CD4-positive, alpha-beta memory T cell (primary cell): ENCODE data around the gene IL17REL. TPM values are rescaled to one million over a fixed set of nuclear protein-coding genes. Genes with fewer than 3 reads are reported as not detected.

Source experiments
- CTCF ChIA-PET: fragments of 350-600 bp; sonication (Branson Sonifier 250); formaldehyde crosslinking; loops from one replicate; lab custom pipeline; 2021; ENCODE audit warnings: inconsistent platforms; ENCODE audit not compliant: partially characterized antibody; lab: Charles Lee
- POLR2A ChIA-PET: fragments of 350-600 bp; sonication (Branson Sonifier 250); formaldehyde crosslinking; loops from one replicate; lab custom pipeline; 2021; ENCODE audit not compliant: partially characterized antibody; lab: Charles Lee
- DNase-seq, 5 donors: peaks; one replicate each; pipeline versions ENCODE4 v3.0.0 to v3.0.0-alpha.2; 2020 to 2022; ENCODE audit warnings: mixed read lengths in 1 of 5
- H3K27ac ChIP-seq: one replicate; pipeline ENCODE4 v1.7.0; 2013; ENCODE audit warnings: low read depth, low read length
- H3K27me3 ChIP-seq: 2 replicates; pipeline ENCODE4 v1.7.0; 2013; ENCODE audit warnings: mild to moderate bottlenecking, low read length, moderate library complexity; ENCODE audit not compliant: insufficient read depth
- H3K36me3 ChIP-seq: 2 replicates; pipeline ENCODE4 v1.7.0; 2013; ENCODE audit warnings: mild to moderate bottlenecking, low read length, moderate library complexity; ENCODE audit not compliant: insufficient read depth
- H3K4me1 ChIP-seq: 2 replicates; pipeline ENCODE4 v1.7.0; 2013; ENCODE audit warnings: mild to moderate bottlenecking, low read length, moderate library complexity; ENCODE audit not compliant: insufficient read depth
- H3K4me3 ChIP-seq, 2 donors: one replicate each; pipeline ENCODE4 v1.7.0; 2013; ENCODE audit warnings: low read length in 2 of 2, mild to moderate bottlenecking in 1 of 2
- H3K9me3 ChIP-seq, 2 donors: one replicate each; pipeline ENCODE4 v1.7.0; 2013; ENCODE audit warnings: low read length in 2 of 2, control low read depth in 1 of 2; ENCODE audit not compliant: control insufficient read depth in 1 of 2
- H3K27ac Mint-ChIP-seq, 7 donors: one replicate each; pipeline ENCODE4 v1.8.0; 2020 to 2021; ENCODE audit warnings: mixed read lengths in 7 of 7, mild to moderate bottlenecking in 6 of 7, inconsistent platforms in 3 of 7, moderate library complexity in 3 of 7
- H3K27me3 Mint-ChIP-seq, 2 donors: one replicate each; pipeline ENCODE4 v1.8.0; 2020 to 2021; ENCODE audit warnings: mixed read lengths in 2 of 2
- H3K36me3 Mint-ChIP-seq, 2 donors: one replicate each; pipeline ENCODE4 v1.8.0; 2020 to 2021; ENCODE audit warnings: mixed read lengths in 2 of 2, inconsistent platforms in 1 of 2, mild to moderate bottlenecking in 1 of 2
- H3K4me1 Mint-ChIP-seq, 4 donors: one replicate each; pipeline ENCODE4 v1.8.0; 2020 to 2021; ENCODE audit warnings: mixed read lengths in 4 of 4, mild to moderate bottlenecking in 1 of 4
- H3K4me3 Mint-ChIP-seq, 8 donors: one replicate each; pipeline ENCODE4 v1.8.0; 2020 to 2021; ENCODE audit warnings: mixed read lengths in 8 of 8, mild to moderate bottlenecking in 7 of 8, moderate library complexity in 6 of 8, inconsistent platforms in 3 of 8
- H3K9me3 Mint-ChIP-seq, 8 donors: one replicate each; pipeline ENCODE4 v1.8.0; 2020 to 2021; ENCODE audit warnings: mixed read lengths in 8 of 8, mild to moderate bottlenecking in 5 of 8, inconsistent platforms in 3 of 8, moderate library complexity in 1 of 8
- intact Hi-C: fragments of 100-400 bp; cut with micrococcal nuclease; formaldehyde crosslinking; loops from one replicate; pipeline ENCODE4 v1.15.1; 2023
- polyA plus RNA-seq, 2 donors: library from polyadenylated mRNA; unstranded; fragments of 300-500 nt; fragmentation: Illumina TruSeq; gene quantifications; one replicate each; pipeline ENCODE4 v1.2.3, GENCODE V29; 2021
- total RNA-seq, 2 experiments: library from RNA; stranded (reverse); gene quantifications; one replicate each; pipeline ENCODE4 v1.2.3, GENCODE V29; 2021

IL17REL gene
- total and polyA plus RNA-seq, 4 experiments from 2014 or later, result not detected

GRCh38 chr22:49964136-49965090, 48.2 kb downstream of the IL17REL start:
- no peaks in the 10 kb centered on the region for H3K27me3 ChIP-seq
- H3K4me3 ChIP-seq, result no peak overlapping the region
- ChIA-PET CTCF (interaction anchor here (1.0 kb wide), 1 partner anchor 195 kb away, joined by 3 read pairs; no protein-coding TSS in a partner anchor), POLR2A (interaction anchor here (1.1 to 5.7 kb wide), 3 partner anchors 6 to 28 kb away, joined by 3 to 90 read pairs (median 80); no protein-coding TSS in a partner anchor)
- Mint-ChIP-seq H3K4me1 (peaks cover 5 to 46% (median 12%) of the 10 kb centered on the region in 4 donors), H3K36me3 (peaks cover 6 to 24% of the 10 kb centered on the region in 2 donors), H3K27ac (peak overlapping the region; percentile 89 to 95 (median 91)), H3K9me3 (peaks cover 0 to 8% (median 0%) of the 10 kb centered on the region in 8 donors), H3K4me3 (peak overlapping the region in 7 of 8 donors; percentile 48 to 74 (median 55)), H3K27me3 (peaks cover 0 to 3% of the 10 kb centered on the region in 2 donors)
- no peaks in the 10 kb centered on the region for H3K9me3 ChIP-seq
- intact Hi-C loops, result loop anchor here (5.0 kb wide), 1 partner anchor 127 kb away; no protein-coding TSS in a partner anchor
- peak overlapping the region; percentile 98 for H3K27ac ChIP-seq
- H3K4me1 ChIP-seq, result peaks cover 41% of the 10 kb centered on the region
- peak in 3 of 5 donors; percentile 42 to 51 (median 43) for DNase-seq
- peaks cover 22% of the 10 kb centered on the region for H3K36me3 ChIP-seq

- peak overlapping the region; percentile 50 to 75 (median 70) for H3K4me3 Mint-ChIP-seq
- CTCF ChIA-PET, result interaction anchor here (1.0 to 1.5 kb wide), 2 partner anchors 14 to 194 kb away, joined by 3 read pairs; no protein-coding TSS in a partner anchor
- H3K27ac ChIP-seq, result peak overlapping the region; percentile 98
- H3K9me3 ChIP-seq, result no peaks in the 10 kb centered on the region
- peaks cover 6 to 26% of the 10 kb centered on the region in 2 donors for H3K36me3 Mint-ChIP-seq
- peaks cover 22% of the 10 kb centered on the region for H3K36me3 ChIP-seq
- no peaks in the 10 kb centered on the region for H3K27me3 ChIP-seq
- intact Hi-C loops, result loop anchor here (5.0 kb wide), 1 partner anchor 126 kb away; no protein-coding TSS in a partner anchor
- peak overlapping the region; percentile 84 to 95 (median 91) for H3K27ac Mint-ChIP-seq
- peak in 1 of 5 donors; percentile 26 for DNase-seq
- H3K4me3 ChIP-seq, result no peak overlapping the region
- H3K4me1 ChIP-seq, result peaks cover 45% of the 10 kb centered on the region
- H3K4me1 Mint-ChIP-seq, result peaks cover 5 to 53% (median 15%) of the 10 kb centered on the region in 4 donors
- H3K27me3 Mint-ChIP-seq, result peaks cover 0 to 3% of the 10 kb centered on the region in 2 donors
- POLR2A ChIA-PET, result interaction anchor here (0.9 to 5.7 kb wide), 4 partner anchors 7 to 38 kb away, joined by 3 to 90 read pairs (median 42); no protein-coding TSS in a partner anchor
- H3K9me3 Mint-ChIP-seq, result peaks cover 0 to 8% (median 0%) of the 10 kb centered on the region in 8 donors
Observed at GRCh38 chr22:49963647-49964026, 48.9 kb downstream of the IL17REL start.

- ChIA-PET POLR2A (interaction anchor here (0.8 to 5.7 kb wide), 15 partner anchors 7 to 546 kb away, joined by 3 to 90 read pairs (median 4); no protein-coding TSS in a partner anchor), CTCF (interaction anchor here (1.5 to 2.9 kb wide), 3 partner anchors 14 to 32 kb away, joined by 3 to 8 read pairs (median 8); no protein-coding TSS in a partner anchor)
- Mint-ChIP-seq H3K27ac (peak overlapping the region; percentile 84 to 95 (median 91)), H3K4me1 (peaks cover 4 to 52% (median 16%) of the 10 kb centered on the region in 4 donors), H3K4me3 (peak overlapping the region; percentile 71 to 92 (median 78)), H3K27me3 (peaks cover 0 to 3% of the 10 kb centered on the region in 2 donors), H3K36me3 (peaks cover 6 to 26% of the 10 kb centered on the region in 2 donors), H3K9me3 (peaks cover 0 to 8% (median 0%) of the 10 kb centered on the region in 8 donors)
- Histone ChIP-seq H3K27ac (peak overlapping the region; percentile 98), H3K9me3 (no peaks in the 10 kb centered on the region), H3K36me3 (peaks cover 22% of the 10 kb centered on the region), H3K27me3 (no peaks in the 10 kb centered on the region), H3K4me1 (peaks cover 45% of the 10 kb centered on the region), H3K4me3 (peak overlapping the region; percentile 23 to 88)
- intact Hi-C loops, result loop anchor here (5.0 kb wide), 1 partner anchor 126 kb away; no protein-coding TSS in a partner anchor
- DNase-seq, result no peak
Observed at GRCh38 chr22:49962751-49963646, 49.6 kb downstream of the IL17REL start.

- POLR2A ChIA-PET, result interaction anchor here (0.8 to 5.7 kb wide), 14 partner anchors 8 to 547 kb away, joined by 3 to 90 read pairs (median 8); no protein-coding TSS in a partner anchor
- DNase-seq, result peak; percentile 74 to 96 (median 77)
- Mint-ChIP-seq H3K36me3 (peaks cover 6 to 26% of the 10 kb centered on the region in 2 donors), H3K27ac (peak overlapping the region; percentile 92 to 96 (median 94)), H3K27me3 (peaks cover 0 to 3% of the 10 kb centered on the region in 2 donors), H3K4me1 (peaks cover 4 to 44% (median 17%) of the 10 kb centered on the region in 4 donors), H3K4me3 (peak overlapping the region; percentile 85 to 93 (median 90)), H3K9me3 (peaks cover 0 to 8% (median 0%) of the 10 kb centered on the region in 8 donors)
- intact Hi-C loops, result loop anchor here (5.0 kb wide), 1 partner anchor 125 kb away; no protein-coding TSS in a partner anchor
- no peaks in the 10 kb centered on the region for H3K27me3 ChIP-seq
- no peaks in the 10 kb centered on the region for H3K9me3 ChIP-seq
- CTCF ChIA-PET, result interaction anchor here (1.5 to 2.9 kb wide), 3 partner anchors 15 to 31 kb away, joined by 3 to 8 read pairs (median 8); no protein-coding TSS in a partner anchor
- peak overlapping the region; percentile 98 for H3K27ac ChIP-seq
- H3K4me3 ChIP-seq, result peak overlapping the region; percentile 69 to 88
- H3K4me1 ChIP-seq, result peaks cover 42% of the 10 kb centered on the region
- H3K36me3 ChIP-seq, result peaks cover 22% of the 10 kb centered on the region
Observed at GRCh38 chr22:49962012-49962750, 50.4 kb downstream of the IL17REL start.

GRCh38 chr22:49961601-49962011, 51.0 kb downstream of the IL17REL start:
- peak overlapping the region; percentile 98 for H3K27ac ChIP-seq
- H3K27me3 ChIP-seq, result no peaks in the 10 kb centered on the region
- peaks cover 0 to 8% (median 0%) of the 10 kb centered on the region in 8 donors for H3K9me3 Mint-ChIP-seq
- intact Hi-C loops, result loop anchor here (5.0 kb wide), 1 partner anchor 124 kb away; no protein-coding TSS in a partner anchor
- peak overlapping the region; percentile 69 to 88 for H3K4me3 ChIP-seq
- H3K4me3 Mint-ChIP-seq, result peak overlapping the region; percentile 85 to 93 (median 90)
- no peaks in the 10 kb centered on the region for H3K9me3 ChIP-seq
- POLR2A ChIA-PET, result interaction anchor here (0.6 to 5.7 kb wide), 18 partner anchors 9 to 229 kb away, joined by 3 to 90 read pairs (median 5); no protein-coding TSS in a partner anchor
- peaks cover 36% of the 10 kb centered on the region for H3K4me1 ChIP-seq
- H3K36me3 Mint-ChIP-seq, result peaks cover 6 to 26% of the 10 kb centered on the region in 2 donors
- peaks cover 4 to 42% (median 17%) of the 10 kb centered on the region in 4 donors for H3K4me1 Mint-ChIP-seq
- DNase-seq, result no peak
- H3K27ac Mint-ChIP-seq, result peak overlapping the region; percentile 92 to 96 (median 94)
- H3K27me3 Mint-ChIP-seq, result peaks cover 0 to 3% of the 10 kb centered on the region in 2 donors
- peaks cover 22% of the 10 kb centered on the region for H3K36me3 ChIP-seq
- CTCF ChIA-PET, result interaction anchor here (1.2 to 2.9 kb wide), 3 partner anchors 9 to 31 kb away, joined by 3 to 8 read pairs (median 8); no protein-coding TSS in a partner anchor
